MV-4-11 (cell line): Measurements from ENCODE around the gene SLAMF8.

Experiments
- DNase-seq: peaks from one replicate; lab custom pipeline; 2025; lab: John Stamatoyannopoulos, UW

The SLAMF8 gene

DNA sequence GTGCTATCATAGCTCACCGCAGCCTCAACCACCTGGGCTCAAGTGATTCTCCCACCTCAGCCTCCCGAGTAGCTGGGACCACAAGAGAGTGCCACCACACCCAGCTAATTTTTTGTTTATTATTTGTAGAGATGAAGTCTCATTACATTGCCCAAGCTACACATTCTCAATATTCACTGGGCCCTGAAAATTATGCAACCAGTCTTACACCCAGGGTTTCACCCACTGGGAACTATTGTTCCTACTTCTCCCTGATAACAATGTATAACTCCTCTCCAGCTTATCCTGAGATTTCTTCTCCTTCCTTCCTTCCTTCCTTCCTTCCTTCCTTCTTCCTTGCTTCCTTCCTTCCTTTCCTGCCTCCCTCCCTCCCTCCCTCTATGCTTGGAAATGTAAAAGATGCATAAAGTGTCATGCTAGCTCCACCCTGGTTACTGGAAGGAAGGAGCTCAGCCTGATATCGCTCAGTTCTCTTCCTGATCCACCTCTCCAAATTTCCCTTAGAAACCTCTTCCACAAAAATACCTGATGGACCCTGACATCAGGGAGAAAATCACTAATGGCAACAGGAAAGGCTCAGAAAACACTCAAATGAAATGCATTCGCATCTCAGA lies 47.0 kb downstream of the SLAMF8 start:
- no peak for DNase-seq

DNA sequence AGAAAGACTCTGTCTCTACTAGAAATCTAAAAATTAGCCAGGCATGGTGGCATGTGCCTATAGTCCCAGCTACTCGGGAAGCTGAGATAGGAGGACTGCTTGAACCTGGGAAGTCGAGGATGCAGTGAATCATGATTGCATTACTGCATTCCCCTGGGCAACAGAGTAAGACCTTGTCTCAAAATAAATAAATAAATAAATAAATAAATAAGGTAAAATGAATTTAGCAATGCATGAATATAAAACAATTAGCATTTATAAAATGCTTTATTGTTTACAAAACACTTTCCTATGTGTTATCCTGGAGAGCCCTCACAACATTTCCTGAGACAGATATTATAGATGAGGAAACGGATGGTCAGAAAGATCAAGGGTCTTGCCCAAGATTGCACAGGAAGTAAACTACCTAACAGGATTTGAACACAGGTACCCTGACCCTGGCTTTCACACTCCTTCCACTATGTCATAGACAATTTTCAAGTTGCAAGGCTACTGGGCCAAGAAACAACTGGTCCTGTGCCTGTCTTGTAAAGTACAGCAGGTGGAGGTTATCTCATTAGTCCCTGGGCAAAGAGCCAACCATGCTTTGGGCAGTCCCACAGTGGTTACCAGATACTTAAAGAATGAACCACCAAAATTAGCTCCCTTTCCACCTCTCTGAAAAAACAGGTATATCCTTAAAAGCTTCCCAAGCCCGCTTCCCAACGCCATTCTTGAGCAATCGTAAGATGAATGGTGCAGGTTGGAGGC lies 51.2 kb downstream of the SLAMF8 start:
- no peak for DNase-seq

DNA sequence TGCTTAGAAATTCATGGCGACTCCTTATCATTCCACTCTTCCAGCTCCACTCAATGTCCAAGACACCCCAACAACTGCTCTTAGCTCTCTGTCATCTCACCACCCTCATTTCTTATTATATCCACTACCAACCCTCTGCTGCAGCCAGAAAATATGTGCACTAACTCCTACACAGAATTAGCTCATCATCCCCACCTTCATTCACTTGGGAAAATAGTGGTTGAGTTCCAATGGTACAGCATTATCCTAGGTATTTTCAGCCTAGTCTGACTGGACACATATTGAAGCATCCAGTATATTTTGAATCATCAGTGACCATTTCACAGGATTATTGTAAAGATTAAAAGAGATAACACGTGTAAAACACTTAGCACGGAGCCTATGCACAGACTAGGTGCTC lies 52.5 kb downstream of the SLAMF8 start:
- DNase-seq, result no peak

DNA sequence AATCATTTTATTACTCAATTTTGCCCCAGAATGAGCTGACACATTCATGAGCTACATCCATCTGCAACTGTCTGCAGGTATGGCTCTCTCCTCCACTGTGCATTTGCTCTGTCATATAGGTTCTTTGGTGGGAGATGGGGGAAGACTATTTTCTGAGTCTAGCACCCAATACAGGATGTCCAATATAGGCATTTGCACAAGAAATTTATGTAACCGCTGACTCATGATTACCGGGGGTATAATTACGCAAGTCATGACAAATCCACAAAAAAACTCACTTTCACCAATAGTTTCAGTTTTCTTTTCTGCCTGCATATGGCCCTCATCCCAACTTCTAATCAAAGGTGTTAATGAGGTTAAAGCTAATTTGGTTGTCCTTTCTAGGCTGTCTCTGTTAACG lies 53.3 kb downstream of the SLAMF8 start:
- DNase-seq, result peak; percentile 87

DNA sequence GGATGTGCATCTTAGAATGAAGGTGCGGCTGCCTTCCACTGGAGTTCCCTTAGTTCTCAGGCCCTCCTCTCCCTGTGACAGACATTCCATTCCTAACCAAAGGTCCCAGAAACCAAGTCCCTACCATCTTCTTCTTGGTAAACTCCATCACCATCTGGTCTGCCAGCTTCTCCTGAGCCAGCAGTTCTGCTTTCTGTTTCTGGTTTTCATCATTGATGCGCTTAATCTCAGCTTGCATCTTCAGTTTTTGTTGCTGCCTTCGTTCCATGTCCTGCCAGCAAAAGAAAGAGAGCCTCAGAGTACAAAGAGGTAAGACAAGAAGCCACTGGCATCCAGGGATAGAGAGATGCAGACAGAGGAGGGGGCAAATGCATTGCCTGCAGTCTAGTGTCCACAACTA lies 53.8 kb downstream of the SLAMF8 start:
- peak; percentile 58 for DNase-seq

DNA sequence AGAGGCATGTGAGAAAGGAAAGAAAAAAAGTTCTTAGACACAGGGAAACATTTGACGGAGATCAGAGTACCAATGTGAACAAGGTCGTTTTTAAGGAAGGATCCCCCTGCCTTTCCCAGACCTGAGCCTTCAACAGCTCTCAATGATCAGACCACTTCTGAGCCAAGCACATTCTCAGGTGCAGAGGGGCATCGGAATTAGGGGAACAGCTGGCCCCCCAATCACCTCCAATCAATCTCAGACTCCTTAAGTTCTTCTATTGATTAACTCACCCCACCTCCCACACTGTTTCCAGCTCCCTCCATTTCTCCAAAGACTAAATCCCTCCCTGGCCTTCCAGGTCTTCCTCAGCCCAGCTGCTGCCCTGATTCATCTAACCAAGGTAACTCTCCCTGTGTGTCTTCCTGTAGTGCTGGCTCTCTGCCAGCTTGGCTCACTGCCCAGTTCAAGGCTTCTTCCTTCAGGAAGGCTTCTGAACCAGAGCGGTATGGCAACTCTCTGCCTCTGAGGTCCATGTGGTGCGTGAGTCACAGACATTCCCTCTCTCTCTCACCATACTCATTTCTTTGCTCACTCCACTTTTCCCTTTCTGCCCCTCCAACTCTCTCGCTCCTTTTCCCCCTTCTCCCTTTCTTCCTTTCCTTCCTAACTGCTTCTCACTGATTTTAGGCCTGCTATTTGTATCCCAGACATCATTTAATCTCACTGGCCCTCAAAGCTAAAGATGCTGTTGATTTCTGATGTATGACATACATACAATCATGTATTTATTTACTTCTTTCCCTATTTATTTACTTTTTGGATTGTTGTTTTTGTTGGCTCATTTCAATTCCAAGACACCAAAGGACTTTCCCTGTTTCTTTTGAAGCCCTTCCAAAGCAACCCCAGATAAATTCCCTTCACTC lies 55.2 kb downstream of the SLAMF8 start:
- DNase-seq, result peak; percentile 40

DNA sequence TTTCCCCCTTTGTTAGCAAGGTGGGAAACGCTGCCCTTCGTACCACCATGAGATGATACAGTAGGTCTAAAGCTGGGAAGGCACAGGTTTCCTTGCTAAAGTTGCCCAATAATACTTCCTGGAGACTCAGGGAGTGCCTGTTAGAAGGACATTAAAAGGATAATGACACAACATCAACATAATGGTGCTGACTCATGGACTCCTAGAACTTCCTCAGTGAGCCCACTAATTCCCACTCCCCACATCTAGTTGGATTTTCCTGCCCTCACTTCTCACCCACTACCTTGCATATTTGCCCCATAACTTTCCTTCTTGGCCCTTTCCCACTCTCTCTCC lies 55.8 kb downstream of the SLAMF8 start:
- no peak for DNase-seq

DNA sequence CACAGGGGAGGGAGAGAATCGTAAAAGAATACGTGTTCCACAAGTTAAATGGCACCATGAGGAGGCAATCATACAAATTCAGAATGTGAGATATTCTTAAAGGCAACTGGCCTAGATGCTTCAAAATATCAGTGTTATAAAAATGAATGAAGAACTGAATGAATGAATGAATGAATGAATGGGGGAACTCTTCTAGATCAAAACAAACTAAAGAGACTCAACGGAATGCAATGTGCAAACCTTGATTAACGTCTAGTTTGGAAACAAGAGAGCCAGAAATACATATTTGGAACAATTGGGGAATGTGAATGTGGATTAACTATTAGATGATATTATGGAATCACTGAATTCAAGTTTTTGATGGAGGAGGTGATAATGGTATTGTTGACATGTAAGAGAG lies 56.5 kb downstream of the SLAMF8 start:
- no peak for DNase-seq

DNA sequence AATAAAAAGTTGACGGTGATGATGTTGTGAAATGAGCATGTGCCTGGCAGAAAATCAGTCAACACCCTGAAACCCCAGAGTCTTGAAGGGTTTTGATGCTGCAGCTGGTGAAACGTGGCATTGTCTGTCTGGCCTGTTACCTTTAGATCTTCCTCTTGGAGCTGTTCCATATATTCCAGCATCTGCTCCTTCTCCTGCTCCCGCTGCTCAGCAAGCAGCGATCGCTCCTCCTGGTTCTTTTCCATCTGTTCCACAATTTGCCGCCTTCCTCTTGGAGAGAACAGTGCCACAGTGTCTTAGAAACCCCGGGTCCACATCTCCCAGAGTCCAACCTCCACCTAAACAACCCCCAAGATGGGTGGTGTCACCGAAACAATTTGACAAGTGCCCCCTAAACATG lies 57.6 kb downstream of the SLAMF8 start:
- no peak for DNase-seq
